ENCODE data around the gene PPP2R2B.

DNA sequence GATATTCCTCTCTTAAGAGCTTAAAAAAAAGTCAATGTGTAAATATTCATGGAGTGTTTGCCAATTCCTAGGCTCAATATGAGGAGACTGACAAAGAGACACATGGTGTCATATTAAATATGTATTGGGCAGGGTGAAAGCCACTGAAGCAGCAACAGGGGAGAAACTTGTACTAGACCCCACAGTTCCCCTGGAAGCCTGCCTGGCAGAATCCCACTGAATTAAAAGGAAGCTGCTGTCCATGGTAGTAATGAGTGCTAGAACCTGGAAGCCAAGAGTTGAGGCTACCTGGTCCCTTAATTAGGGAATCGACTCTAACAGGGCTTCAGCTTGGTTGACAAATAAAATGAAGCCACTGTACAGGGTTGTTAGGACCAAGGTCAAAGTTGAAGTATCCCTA, 233.2 kb downstream of the PPP2R2B start:
- TF ChIP-seq CTCF (IDR thresholded peaks at IDR 0.05; ENCODE audit: extremely low read depth in 1 of 2, insufficient read depth in 1 of 2, low read depth in 1 of 2, low read length in 2 of 2) (no peak), MYC (IDR thresholded peaks at IDR 0.05; ENCODE audit: low read depth, low read length) (no peak), POLR2A (IDR thresholded peaks at IDR 0.05; ENCODE audit: low read depth, low read length) (no peak), EZH2 (IDR thresholded peaks at IDR 0.05; ENCODE audit: borderline replicate concordance, low read depth, low read length, severe bottlenecking) (no peak), JUN (IDR thresholded peaks at IDR 0.05; ENCODE audit: borderline replicate concordance, insufficient read depth, insufficient read length, low read depth) (no peak), POLR2AphosphoS5 (IDR thresholded peaks at IDR 0.05; ENCODE audit: insufficient read depth, low read depth, low read length) (no peak), GATA2 (IDR thresholded peaks at IDR 0.05; ENCODE audit: insufficient read depth, insufficient read length, low read depth, low read length) (no peak)
